ENCODE results near the gene NFIX. TPM values are rescaled to one million over a fixed set of nuclear protein-coding genes. Genes with fewer than 3 reads are reported as not detected.

Gene NFIX
- total RNA-seq, 1 donor = 114 TPM

GRCh38 chr19:13078381-13078780 lies 83.1 kb downstream of the NFIX start:
- H3K4me1 ChIP-seq (ENCODE audit: insufficient read depth, low read length) = no peaks in the 10 kb centered on the region
- H4K20me1 ChIP-seq (ENCODE audit: insufficient read depth, low read length) = peaks cover 17% of the 10 kb centered on the region
- no peak overlapping the region for H3K27ac ChIP-seq (ENCODE audit: low read depth, low read length)
- no peak overlapping the region for H3K4me3 ChIP-seq (ENCODE audit: insufficient read depth, low read length)
- no peaks in the 10 kb centered on the region for H3K27me3 ChIP-seq (ENCODE audit: insufficient read depth, low read length)
- peaks cover 81% of the 10 kb centered on the region for H3K36me3 ChIP-seq (ENCODE audit: insufficient read depth, low read length)
- TF ChIP-seq CTCF (IDR thresholded peaks at IDR 0.05; ENCODE audit: extremely low read depth, low read depth, low read length) = no peak
- peaks cover 4% of the 10 kb centered on the region for H3K79me2 ChIP-seq (ENCODE audit: insufficient read depth, low read length)
- no peak for DNase-seq (ENCODE audit: insufficient read length, low spot score, missing footprints)
- H3K9me3 ChIP-seq (ENCODE audit: low read depth, low read length) = no peaks in the 10 kb centered on the region
- no peak overlapping the region for H3K4me2 ChIP-seq (ENCODE audit: insufficient read depth, low read length)
- no peak overlapping the region for H2AFZ ChIP-seq (ENCODE audit: low read length)

GRCh38 chr19:13078897-13079541 lies 83.7 kb downstream of the NFIX start:
- Histone ChIP-seq H2AFZ (ENCODE audit: low read length) (no peak overlapping the region), H3K27ac (ENCODE audit: low read depth, low read length) (no peak overlapping the region), H3K79me2 (ENCODE audit: insufficient read depth, low read length) (peaks cover under 1% of the 10 kb centered on the region)

GRCh38 chr19:13079542-13079986 lies 84.3 kb downstream of the NFIX start:
- H3K27ac ChIP-seq (ENCODE audit: low read depth, low read length) = no peak overlapping the region
- no peaks in the 10 kb centered on the region for H3K79me2 ChIP-seq (ENCODE audit: insufficient read depth, low read length)
- H3K4me1 ChIP-seq (ENCODE audit: insufficient read depth, low read length) = no peaks in the 10 kb centered on the region

More at GRCh38 chr19:13078897-13079541, 83.7 kb downstream of the NFIX start:
- Histone ChIP-seq H3K4me2 (ENCODE audit: insufficient read depth, low read length) (no peak overlapping the region), H4K20me1 (ENCODE audit: insufficient read depth, low read length) (peaks cover 17% of the 10 kb centered on the region), H3K9me3 (ENCODE audit: low read depth, low read length) (no peaks in the 10 kb centered on the region), H3K4me3 (ENCODE audit: insufficient read depth, low read length) (no peak overlapping the region), H3K27me3 (ENCODE audit: insufficient read depth, low read length) (no peaks in the 10 kb centered on the region), H3K4me1 (ENCODE audit: insufficient read depth, low read length) (no peaks in the 10 kb centered on the region), H3K36me3 (ENCODE audit: insufficient read depth, low read length) (peaks cover 81% of the 10 kb centered on the region)
- TF ChIP-seq CTCF (IDR thresholded peaks at IDR 0.05; ENCODE audit: extremely low read depth, low read depth, low read length) = no peak
- no peak for DNase-seq (ENCODE audit: insufficient read length, low spot score, missing footprints)

More at GRCh38 chr19:13079542-13079986, 84.3 kb downstream of the NFIX start:
- H2AFZ ChIP-seq (ENCODE audit: low read length) = no peak overlapping the region
- peaks cover 17% of the 10 kb centered on the region for H4K20me1 ChIP-seq (ENCODE audit: insufficient read depth, low read length)
- no peaks in the 10 kb centered on the region for H3K27me3 ChIP-seq (ENCODE audit: insufficient read depth, low read length)
- H3K4me3 ChIP-seq (ENCODE audit: insufficient read depth, low read length) = no peak overlapping the region
- H3K9me3 ChIP-seq (ENCODE audit: low read depth, low read length) = no peaks in the 10 kb centered on the region
- no peak for DNase-seq (ENCODE audit: insufficient read length, low spot score, missing footprints)
- peaks cover 78% of the 10 kb centered on the region for H3K36me3 ChIP-seq (ENCODE audit: insufficient read depth, low read length)
- no peak overlapping the region for H3K4me2 ChIP-seq (ENCODE audit: insufficient read depth, low read length)
- no peak for TF ChIP-seq CTCF (IDR thresholded peaks at IDR 0.05; ENCODE audit: extremely low read depth, low read depth, low read length)
